ENCODE results near the gene PM20D1. TPM values are rescaled to one million over a fixed set of nuclear protein-coding genes. Genes with fewer than 3 reads are reported as not detected.

The PM20D1 gene
- total and polyA plus RNA-seq, 3 experiments from 2014 or later, result 0.31 to 2.6 (median 0.38) TPM

GRCh38 chr1:205780335-205780734 is 69.6 kb downstream of the PM20D1 start:
- H3K9me3 Mint-ChIP-seq, result no peaks in the 10 kb centered on the region
- ChIA-PET POLR2A (no interaction called here), CTCF (no interaction called here)
- peaks cover 20% of the 10 kb centered on the region for H3K4me1 ChIP-seq (ENCODE audit: insufficient read depth, low read length)
- H3K27me3 ChIP-seq (ENCODE audit: insufficient read depth, low read length, poor library complexity, severe bottlenecking), result no peaks in the 10 kb centered on the region
- H3K27ac Mint-ChIP-seq, result peak overlapping the region in 2 of 8 donors; percentile 12 to 71
- peaks cover 0 to 1% (median 0%) of the 10 kb centered on the region in 3 donors for H3K36me3 Mint-ChIP-seq
- no peak overlapping the region for H3K4me3 Mint-ChIP-seq
- H3K9me3 ChIP-seq (ENCODE audit: low read length), result no peaks in the 10 kb centered on the region
- no peak for DNase-seq
- H3K27ac ChIP-seq (ENCODE audit: low read depth, low read length), result no peak overlapping the region
- H3K27me3 Mint-ChIP-seq, result peaks cover 0 to under 1% of the 10 kb centered on the region in 2 donors
- no peak overlapping the region for H3K4me3 ChIP-seq (ENCODE audit: low read length)
- H3K4me1 Mint-ChIP-seq, result peaks cover 23 to 30% (median 27%) of the 10 kb centered on the region in 3 donors
- no peaks in the 10 kb centered on the region for H3K36me3 ChIP-seq (ENCODE audit: insufficient read depth, low read length)

Other genes with a start within 250 kb of the PM20D1 start
- gene ELK4, start 218.1 kb downstream of the PM20D1 start, total RNA-seq, result 10 to 100 TPM; 83.3 to 88.7 TPM
- 6.1 TPM for gene ELK4, start 218.1 kb downstream of the PM20D1 start, polyA plus RNA-seq
- gene SLC45A3, start 169.6 kb downstream of the PM20D1 start, total RNA-seq, result under 1 TPM; 0.29 to 0.33 TPM
- not detected for gene SLC45A3, start 169.6 kb downstream of the PM20D1 start, polyA plus RNA-seq
- gene NUCKS1, start 100.0 kb downstream of the PM20D1 start, total RNA-seq, result 100 to 1,000 TPM; 162 to 202 TPM
- gene NUCKS1, start 100.0 kb downstream of the PM20D1 start, polyA plus RNA-seq, result 18.9 TPM
- 10 to 100 TPM; 37.1 to 39.7 TPM for gene RAB29, start 74.7 kb downstream of the PM20D1 start, total RNA-seq
- gene RAB29, start 74.7 kb downstream of the PM20D1 start, polyA plus RNA-seq, result 169 TPM
- 10 to 100 TPM; 24.1 to 27.6 TPM for gene SLC41A1, start 36.9 kb downstream of the PM20D1 start, total RNA-seq
- 16.5 TPM for gene SLC41A1, start 36.9 kb downstream of the PM20D1 start, polyA plus RNA-seq
- gene SLC26A9, start 93.3 kb upstream of the PM20D1 start, total RNA-seq, result not detected
- not detected for gene SLC26A9, start 93.3 kb upstream of the PM20D1 start, polyA plus RNA-seq
- under 1 TPM; 0.29 to 0.48 TPM for gene RAB7B, start 153.3 kb upstream of the PM20D1 start, total RNA-seq
- not detected for gene RAB7B, start 153.3 kb upstream of the PM20D1 start, polyA plus RNA-seq
- not detected for gene CTSE, start 173.8 kb upstream of the PM20D1 start, total RNA-seq
- not detected for gene CTSE, start 173.8 kb upstream of the PM20D1 start, polyA plus RNA-seq
- gene RHEX, start 203.0 kb upstream of the PM20D1 start, total RNA-seq, result not detected
- gene RHEX, start 203.0 kb upstream of the PM20D1 start, polyA plus RNA-seq, result not detected